Esophagus muscularis mucosa (tissue), 4 donors: ENCODE results near the gene SORCS2.

Source experiments
- CTCF ChIP-seq, 3 experiments: fragments of 200-600 bp in 2 of 3; fragments of 450-650 bp in 1 of 3; sonication (generic) in 2 of 3; IDR thresholded peaks; one replicate each; pipeline ENCODE4 v1.5.1; 2017 to 2019; ENCODE audit warnings: antibody characterized with exemption in 3 of 3, mild to moderate bottlenecking in 2 of 3, moderate library complexity in 1 of 3
- EP300 ChIP-seq: sonication (generic); formaldehyde crosslinking; IDR thresholded peaks from one replicate; pipeline ENCODE4 v1.6.1; 2017; ENCODE audit warnings: antibody characterized with exemption
- POLR2A ChIP-seq: fragments of 450-650 bp; IDR thresholded peaks from one replicate; pipeline ENCODE4 v1.6.1; 2017; ENCODE audit warnings: antibody characterized with exemption, moderate library complexity, mild to moderate bottlenecking, low read depth
- POLR2AphosphoS5 ChIP-seq, 2 donors: sonication (generic); formaldehyde crosslinking; IDR thresholded peaks; one replicate each; pipeline ENCODE4 v1.6.1; 2017; ENCODE audit warnings: antibody characterized with exemption in 2 of 2

- TF ChIP-seq POLR2A, result no peak
- TF ChIP-seq CTCF (IDR thresholded peaks at IDR 0.05), result no peak
- no peak for TF ChIP-seq POLR2AphosphoS5 (IDR thresholded peaks at IDR 0.05)
- TF ChIP-seq EP300, result no peak
Measured at GRCh38 chr4:7382634-7383014, 190.3 kb downstream of the SORCS2 start.
